GM23338 (cell line): ENCODE results near the gene CYYR1. TPM values are rescaled to one million over a fixed set of nuclear protein-coding genes. Genes with fewer than 3 reads are reported as not detected.

Experiments
- ATAC-seq: fragments of 200-7000 bp; cut with Tn5 transposase; 3 replicates; pipeline ENCODE4 v1.9.1; 2020
- DNase-seq: peaks from one replicate; pipeline ENCODE4 v3.0.0-alpha.2; 2015; ENCODE audit warnings: low spot score
- H2AFZ ChIP-seq: fragments of 200-600 bp; sonication (generic); 2 replicates; pipeline ENCODE4 v1.8.0; 2016; ENCODE audit warnings: antibody characterized with exemption, mild to moderate bottlenecking, moderate library complexity
- H3F3A ChIP-seq: fragments of 200-600 bp; sonication (generic); replicated peaks from 2 replicates; pipeline ENCODE4 v1.8.0; 2017; ENCODE audit warnings: antibody characterized with exemption, mixed run types, low read depth
- H3K27ac ChIP-seq: fragments of 200-600 bp; sonication (generic); 2 replicates; pipeline ENCODE4 v1.6.1; 2016; ENCODE audit warnings: low read depth
- H3K27me3 ChIP-seq: fragments of 200-600 bp; sonication (generic); 2 replicates; pipeline ENCODE4 v1.8.0; 2016; ENCODE audit warnings: mild to moderate bottlenecking, mixed run types, moderate library complexity; ENCODE audit not compliant: insufficient read depth
- H3K36me3 ChIP-seq: fragments of 200-600 bp; sonication (generic); 2 replicates; pipeline ENCODE4 v1.8.0; 2016; ENCODE audit warnings: mild to moderate bottlenecking; ENCODE audit not compliant: insufficient read depth
- H3K4me1 ChIP-seq: fragments of 200-600 bp; sonication (generic); 2 replicates; pipeline ENCODE4 v1.8.0; 2016; ENCODE audit warnings: mild to moderate bottlenecking, moderate library complexity; ENCODE audit not compliant: insufficient read depth
- H3K4me2 ChIP-seq: fragments of 200-600 bp; sonication (generic); 2 replicates; pipeline ENCODE4 v1.7.1; 2017; ENCODE audit warnings: mixed run types
- H3K4me3 ChIP-seq: fragments of 200-600 bp; sonication (generic); 2 replicates; pipeline ENCODE4 v1.6.1; 2016; ENCODE audit warnings: mixed run types
- H3K79me2 ChIP-seq: fragments of 200-600 bp; sonication (generic); replicated peaks from 2 replicates; pipeline ENCODE4 v1.8.0; 2017; ENCODE audit warnings: mild to moderate bottlenecking; ENCODE audit not compliant: insufficient read depth
- H3K9me2 ChIP-seq: fragments of 200-600 bp; sonication (generic); 2 replicates; pipeline ENCODE4 v1.8.0; 2017; ENCODE audit not compliant: insufficient read depth
- H4K20me1 ChIP-seq: fragments of 200-600 bp; sonication (generic); replicated peaks from 2 replicates; pipeline ENCODE4 v1.8.0; 2017; ENCODE audit warnings: mild to moderate bottlenecking; ENCODE audit not compliant: insufficient read depth
- H3K27ac Mint-ChIP-seq: 2 replicates; pipeline ENCODE4 v1.8.0; 2020; ENCODE audit warnings: inconsistent platforms, mild to moderate bottlenecking, moderate library complexity, mixed read lengths
- H3K27me3 Mint-ChIP-seq: 3 replicates; pipeline ENCODE4 v1.8.0; 2022; ENCODE audit warnings: low read depth, mild to moderate bottlenecking, moderate library complexity, mixed read lengths, inconsistent platforms; ENCODE audit not compliant: insufficient read depth, poor library complexity
- H3K36me3 Mint-ChIP-seq: 3 replicates; pipeline ENCODE4 v1.8.0; 2021; ENCODE audit warnings: low read depth, mild to moderate bottlenecking, inconsistent platforms, moderate library complexity, mixed read lengths
- H3K4me1 Mint-ChIP-seq: 3 replicates; pipeline ENCODE4 v1.8.0; 2020; ENCODE audit warnings: mild to moderate bottlenecking, inconsistent platforms, mixed read lengths
- H3K4me3 Mint-ChIP-seq: 3 replicates; pipeline ENCODE4 v1.8.0; 2021; ENCODE audit warnings: moderate library complexity, mild to moderate bottlenecking, inconsistent platforms, mixed read lengths
- H3K9me3 Mint-ChIP-seq: 3 replicates; pipeline ENCODE4 v1.8.0; 2020; ENCODE audit warnings: moderate library complexity, mild to moderate bottlenecking, inconsistent platforms, mixed read lengths
- CREB1 ChIP-seq: fragments of 250-450 bp; sonication (Bioruptor Pico); IDR thresholded peaks from 2 replicates; pipeline ENCODE4 v1.5.0; 2020; ENCODE audit warnings: low read depth, mild to moderate bottlenecking, moderate library complexity
- CTCF ChIP-seq, 2 experiments: fragments of 200-600 bp in 1 of 2; sonication (generic) in 1 of 2; conservative IDR thresholded peaks; 2 replicates each; pipeline versions ENCODE4 v1.5.1 to v1.6.1; 2016 to 2017; ENCODE audit warnings: antibody characterized with exemption in 2 of 2, low read depth in 2 of 2, mild to moderate bottlenecking in 2 of 2, moderate library complexity in 1 of 2
- ETS1 ChIP-seq: IDR thresholded peaks from 2 replicates; pipeline ENCODE4 v1.6.1; 2016; ENCODE audit warnings: antibody characterized with exemption
- EZH2 ChIP-seq: fragments of 200-600 bp; sonication (generic); IDR thresholded peaks from one replicate; pipeline ENCODE4 v1.8.0; 2017; ENCODE audit warnings: antibody characterized with exemption, mild to moderate bottlenecking, low read depth; ENCODE audit not compliant: unreplicated experiment
- EZH2phosphoT487 ChIP-seq: fragments of 200-600 bp; sonication (generic); IDR thresholded peaks from one replicate; pipeline ENCODE4 v1.8.1; 2018; ENCODE audit warnings: antibody characterized with exemption; ENCODE audit not compliant: unreplicated experiment
- JUNB ChIP-seq: IDR thresholded peaks from one replicate; pipeline ENCODE4 v1.6.1; 2016; ENCODE audit warnings: antibody characterized with exemption; ENCODE audit not compliant: unreplicated experiment
- NANOG ChIP-seq: IDR thresholded peaks from 2 replicates; pipeline ENCODE4 v1.6.1; 2016; ENCODE audit warnings: antibody characterized with exemption, borderline replicate concordance
- POLR2AphosphoS5 ChIP-seq: IDR thresholded peaks from 2 replicates; pipeline ENCODE4 v1.6.1; 2016; ENCODE audit warnings: antibody characterized with exemption, low read depth
- REST ChIP-seq: IDR thresholded peaks from one replicate; pipeline ENCODE4 v1.6.1; 2018; ENCODE audit warnings: antibody characterized with exemption; ENCODE audit not compliant: unreplicated experiment
- STAT1 ChIP-seq: IDR thresholded peaks from one replicate; pipeline ENCODE4 v1.6.1; 2016; ENCODE audit warnings: antibody characterized with exemption; ENCODE audit not compliant: unreplicated experiment
- ZNF114 ChIP-seq: fragments of 250-450 bp; sonication (Bioruptor Pico); IDR thresholded peaks from 2 replicates; pipeline ENCODE4 v1.5.0; 2020; ENCODE audit warnings: mild to moderate bottlenecking, moderate library complexity
- ZNF331 ChIP-seq: fragments of 250-450 bp; sonication (Bioruptor Pico); IDR thresholded peaks from 2 replicates; pipeline ENCODE4 v1.5.0; 2020; ENCODE audit warnings: low read depth, mild to moderate bottlenecking, moderate library complexity
- ZNF462 ChIP-seq: fragments of 250-450 bp; sonication (Bioruptor Pico); IDR thresholded peaks from 2 replicates; pipeline ENCODE4 v1.5.0; 2020; ENCODE audit warnings: mild to moderate bottlenecking, moderate library complexity
- polyA plus RNA-seq: library from polyadenylated mRNA; unstranded; fragments of >200 nt; fragmentation: Nextera tagmentation; extraction: Ambion mirVana; gene quantifications from 2 replicates; pipeline ENCODE4 v1.2.1, GENCODE V29; 2016
- total RNA-seq: library from RNA; depleted of rRNA; stranded (reverse); fragments of >200 nt; shearing (Covaris generic); gene quantifications from 2 replicates; pipeline ENCODE4 v1.2.3, GENCODE V29; 2014

The CYYR1 gene
- total and polyA plus RNA-seq, 2 experiments from 2014 or later = 23.8 to 25.4 TPM

GRCh38 chr21:26506956-26507355 lies 66.1 kb downstream of the CYYR1 start:
- no peak overlapping the region for H3K27ac Mint-ChIP-seq
- no peaks in the 10 kb centered on the region for H3K4me1 Mint-ChIP-seq
- no peak overlapping the region for H3K4me2 ChIP-seq
- H3K4me3 ChIP-seq = no peak overlapping the region
- 0 out of 2 replicates have a peak, but pooled peaks cover 9% of the 10 kb centered on the region for H3K79me2 ChIP-seq
- no peak overlapping the region for H3K27ac ChIP-seq
- no peaks in the 10 kb centered on the region for H3K27me3 Mint-ChIP-seq
- H4K20me1 ChIP-seq = no peaks in the 10 kb centered on the region
- no peak overlapping the region for H3K4me3 Mint-ChIP-seq
- no peak for ATAC-seq
- no peaks in the 10 kb centered on the region for H3K36me3 Mint-ChIP-seq
- TF ChIP-seq CTCF (conservative IDR thresholded peaks at IDR 0.05; ENCODE audit: low read depth in 2 of 2) (no peak), POLR2AphosphoS5 (no peak), EZH2 (no peak), ZNF331 (CRISPR knock-in tag) (no peak), ZNF114 (CRISPR knock-in tag) (no peak), JUNB (no peak), CREB1 (CRISPR knock-in tag) (no peak), STAT1 (no peak), ETS1 (no peak), EZH2phosphoT487 (no peak), REST (no peak), ZNF462 (CRISPR knock-in tag) (no peak), NANOG (no peak)
- H3K9me3 Mint-ChIP-seq = no peaks in the 10 kb centered on the region
- H2AFZ ChIP-seq = no peak overlapping the region
- no peaks in the 10 kb centered on the region for H3K36me3 ChIP-seq
- no peak for DNase-seq
- H3K9me2 ChIP-seq = no peaks in the 10 kb centered on the region
- no peaks in the 10 kb centered on the region for H3K4me1 ChIP-seq
- H3F3A ChIP-seq = no peaks in the 10 kb centered on the region
- H3K27me3 ChIP-seq = no peaks in the 10 kb centered on the region
